ENCODE data around the gene MOB1B.

- TF ChIP-seq ZNF274 (IDR thresholded peaks at IDR 0.05; ENCODE audit: low read depth, low read length), result no peak
- no peak for TF ChIP-seq YY1 (IDR thresholded peaks at IDR 0.05; ENCODE audit: insufficient read depth, insufficient read length)
Observed at GRCh38 chr4:70993181-70994068, 91.3 kb downstream of the MOB1B start, which contains the start of gene DCK.

Data from NT2/D1 (cell line).